ENCODE measurements around the gene ANKRD33B. TPM values are rescaled to one million over a fixed set of nuclear protein-coding genes. Genes with fewer than 3 reads are reported as not detected.

ANKRD33B gene
- total and polyA plus RNA-seq, 2 of the 13 experiments (the other 11 are each of a cell fraction or from before 2014, with no cell fraction given) = 0.02 TPM; not detected in 1

DNA sequence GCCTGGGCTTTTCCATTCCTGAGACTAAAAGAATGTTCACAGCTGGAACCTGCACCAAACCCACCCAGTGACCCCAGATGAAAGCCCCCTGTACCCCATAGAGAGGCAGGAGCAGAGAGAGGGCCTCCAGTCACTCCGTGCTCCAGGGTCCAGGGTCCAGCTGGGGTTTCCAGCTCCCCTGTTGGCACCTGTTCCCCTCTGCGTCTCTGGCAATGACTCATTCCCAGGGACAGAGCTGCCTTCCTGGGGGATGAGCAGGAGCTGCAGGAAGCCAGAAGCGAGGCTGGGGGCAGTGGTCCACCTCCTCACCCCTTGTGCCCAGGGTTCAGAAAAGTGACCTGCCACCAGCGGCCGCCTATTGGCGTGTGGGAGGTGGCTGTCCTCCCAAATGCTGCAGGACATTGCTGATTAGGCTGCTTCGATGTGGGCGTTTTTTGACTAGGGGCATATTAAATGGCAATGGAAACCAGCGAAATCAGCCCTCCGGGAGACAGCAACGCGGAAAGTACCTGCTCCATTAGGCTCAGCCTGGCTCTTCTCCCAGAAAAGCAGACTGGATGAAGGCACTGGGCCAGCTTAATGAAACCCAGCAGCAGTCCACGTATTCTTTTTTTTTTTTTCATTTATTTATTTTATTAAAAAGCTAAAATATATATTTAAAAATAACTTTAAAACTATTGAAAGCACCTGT lies 99.8 kb downstream of the ANKRD33B start (continued):
- TF ChIP-seq, protein P1, sequence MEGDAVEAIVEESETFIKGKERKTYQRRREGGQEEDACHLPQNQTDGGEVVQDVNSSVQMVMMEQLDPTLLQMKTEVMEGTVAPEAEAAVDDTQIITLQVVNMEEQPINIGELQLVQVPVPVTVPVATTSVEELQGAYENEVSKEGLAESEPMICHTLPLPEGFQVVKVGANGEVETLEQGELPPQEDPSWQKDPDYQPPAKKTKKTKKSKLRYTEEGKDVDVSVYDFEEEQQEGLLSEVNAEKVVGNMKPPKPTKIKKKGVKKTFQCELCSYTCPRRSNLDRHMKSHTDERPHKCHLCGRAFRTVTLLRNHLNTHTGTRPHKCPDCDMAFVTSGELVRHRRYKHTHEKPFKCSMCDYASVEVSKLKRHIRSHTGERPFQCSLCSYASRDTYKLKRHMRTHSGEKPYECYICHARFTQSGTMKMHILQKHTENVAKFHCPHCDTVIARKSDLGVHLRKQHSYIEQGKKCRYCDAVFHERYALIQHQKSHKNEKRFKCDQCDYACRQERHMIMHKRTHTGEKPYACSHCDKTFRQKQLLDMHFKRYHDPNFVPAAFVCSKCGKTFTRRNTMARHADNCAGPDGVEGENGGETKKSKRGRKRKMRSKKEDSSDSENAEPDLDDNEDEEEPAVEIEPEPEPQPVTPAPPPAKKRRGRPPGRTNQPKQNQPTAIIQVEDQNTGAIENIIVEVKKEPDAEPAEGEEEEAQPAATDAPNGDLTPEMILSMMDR (CRISPR knock-in tag; IDR thresholded peaks at IDR 0.05) = no peak; the same call in 1 of the 2 replicates
- TF ChIP-seq ZSCAN22 (CRISPR knock-in tag; IDR thresholded peaks at IDR 0.05) = no peak
- TF ChIP-seq ZNF124 (CRISPR knock-in tag; IDR thresholded peaks at IDR 0.05) = no peak
- TF ChIP-seq ZNF432 (CRISPR knock-in tag; IDR thresholded peaks at IDR 0.05; ENCODE audit: borderline replicate concordance) = no peak
- no peak for TF ChIP-seq ZMYM4 (CRISPR knock-in tag; IDR thresholded peaks at IDR 0.05)
- TF ChIP-seq ZNF782 (CRISPR knock-in tag; IDR thresholded peaks at IDR 0.05; ENCODE audit: borderline replicate concordance) = no peak
- no peak for TF ChIP-seq SP140L (CRISPR knock-in tag; IDR thresholded peaks at IDR 0.05; ENCODE audit: borderline replicate concordance)
- TF ChIP-seq, protein P2, sequence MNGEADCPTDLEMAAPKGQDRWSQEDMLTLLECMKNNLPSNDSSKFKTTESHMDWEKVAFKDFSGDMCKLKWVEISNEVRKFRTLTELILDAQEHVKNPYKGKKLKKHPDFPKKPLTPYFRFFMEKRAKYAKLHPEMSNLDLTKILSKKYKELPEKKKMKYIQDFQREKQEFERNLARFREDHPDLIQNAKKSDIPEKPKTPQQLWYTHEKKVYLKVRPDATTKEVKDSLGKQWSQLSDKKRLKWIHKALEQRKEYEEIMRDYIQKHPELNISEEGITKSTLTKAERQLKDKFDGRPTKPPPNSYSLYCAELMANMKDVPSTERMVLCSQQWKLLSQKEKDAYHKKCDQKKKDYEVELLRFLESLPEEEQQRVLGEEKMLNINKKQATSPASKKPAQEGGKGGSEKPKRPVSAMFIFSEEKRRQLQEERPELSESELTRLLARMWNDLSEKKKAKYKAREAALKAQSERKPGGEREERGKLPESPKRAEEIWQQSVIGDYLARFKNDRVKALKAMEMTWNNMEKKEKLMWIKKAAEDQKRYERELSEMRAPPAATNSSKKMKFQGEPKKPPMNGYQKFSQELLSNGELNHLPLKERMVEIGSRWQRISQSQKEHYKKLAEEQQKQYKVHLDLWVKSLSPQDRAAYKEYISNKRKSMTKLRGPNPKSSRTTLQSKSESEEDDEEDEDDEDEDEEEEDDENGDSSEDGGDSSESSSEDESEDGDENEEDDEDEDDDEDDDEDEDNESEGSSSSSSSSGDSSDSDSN (CRISPR knock-in tag; IDR thresholded peaks at IDR 0.05) = peak; percentile 38; the same call in 1 of the 2 replicates
- no peak for TF ChIP-seq RFX3 (CRISPR knock-in tag; IDR thresholded peaks at IDR 0.05)
- TF ChIP-seq, protein P3, sequence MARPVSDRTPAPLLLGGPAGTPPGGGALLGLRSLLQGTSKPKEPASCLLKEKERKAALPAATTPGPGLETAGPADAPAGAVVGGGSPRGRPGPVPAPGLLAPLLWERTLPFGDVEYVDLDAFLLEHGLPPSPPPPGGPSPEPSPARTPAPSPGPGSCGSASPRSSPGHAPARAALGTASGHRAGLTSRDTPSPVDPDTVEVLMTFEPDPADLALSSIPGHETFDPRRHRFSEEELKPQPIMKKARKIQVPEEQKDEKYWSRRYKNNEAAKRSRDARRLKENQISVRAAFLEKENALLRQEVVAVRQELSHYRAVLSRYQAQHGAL (CRISPR knock-in tag; IDR thresholded peaks at IDR 0.05; ENCODE audit: not compliant biosample characterization) = no peak
- no peak for TF ChIP-seq ZNF33A (CRISPR knock-in tag; IDR thresholded peaks at IDR 0.05; ENCODE audit: borderline replicate concordance)
- TF ChIP-seq, protein P4, sequence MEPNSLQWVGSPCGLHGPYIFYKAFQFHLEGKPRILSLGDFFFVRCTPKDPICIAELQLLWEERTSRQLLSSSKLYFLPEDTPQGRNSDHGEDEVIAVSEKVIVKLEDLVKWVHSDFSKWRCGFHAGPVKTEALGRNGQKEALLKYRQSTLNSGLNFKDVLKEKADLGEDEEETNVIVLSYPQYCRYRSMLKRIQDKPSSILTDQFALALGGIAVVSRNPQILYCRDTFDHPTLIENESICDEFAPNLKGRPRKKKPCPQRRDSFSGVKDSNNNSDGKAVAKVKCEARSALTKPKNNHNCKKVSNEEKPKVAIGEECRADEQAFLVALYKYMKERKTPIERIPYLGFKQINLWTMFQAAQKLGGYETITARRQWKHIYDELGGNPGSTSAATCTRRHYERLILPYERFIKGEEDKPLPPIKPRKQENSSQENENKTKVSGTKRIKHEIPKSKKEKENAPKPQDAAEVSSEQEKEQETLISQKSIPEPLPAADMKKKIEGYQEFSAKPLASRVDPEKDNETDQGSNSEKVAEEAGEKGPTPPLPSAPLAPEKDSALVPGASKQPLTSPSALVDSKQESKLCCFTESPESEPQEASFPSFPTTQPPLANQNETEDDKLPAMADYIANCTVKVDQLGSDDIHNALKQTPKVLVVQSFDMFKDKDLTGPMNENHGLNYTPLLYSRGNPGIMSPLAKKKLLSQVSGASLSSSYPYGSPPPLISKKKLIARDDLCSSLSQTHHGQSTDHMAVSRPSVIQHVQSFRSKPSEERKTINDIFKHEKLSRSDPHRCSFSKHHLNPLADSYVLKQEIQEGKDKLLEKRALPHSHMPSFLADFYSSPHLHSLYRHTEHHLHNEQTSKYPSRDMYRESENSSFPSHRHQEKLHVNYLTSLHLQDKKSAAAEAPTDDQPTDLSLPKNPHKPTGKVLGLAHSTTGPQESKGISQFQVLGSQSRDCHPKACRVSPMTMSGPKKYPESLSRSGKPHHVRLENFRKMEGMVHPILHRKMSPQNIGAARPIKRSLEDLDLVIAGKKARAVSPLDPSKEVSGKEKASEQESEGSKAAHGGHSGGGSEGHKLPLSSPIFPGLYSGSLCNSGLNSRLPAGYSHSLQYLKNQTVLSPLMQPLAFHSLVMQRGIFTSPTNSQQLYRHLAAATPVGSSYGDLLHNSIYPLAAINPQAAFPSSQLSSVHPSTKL (CRISPR knock-in tag; IDR thresholded peaks at IDR 0.05) = peak; percentile 26; the same call in 1 of the 2 replicates
- no peak for TF ChIP-seq LCORL (IDR thresholded peaks at IDR 0.05)
- TF ChIP-seq LCORL (CRISPR knock-in tag; IDR thresholded peaks at IDR 0.05) = 0 out of 2 replicates have a peak, but pooled peaks have one; percentile 21
- TF ChIP-seq NFIC (IDR thresholded peaks at IDR 0.05; ENCODE audit: low read length) = no peak
- TF ChIP-seq ZNF101 (CRISPR knock-in tag; IDR thresholded peaks at IDR 0.05; ENCODE audit: borderline replicate concordance, low read depth) = no peak
- peak; percentile 91 for TF ChIP-seq FOSL2 (CRISPR knock-in tag; IDR thresholded peaks at IDR 0.05)
- TF ChIP-seq, protein P5, sequence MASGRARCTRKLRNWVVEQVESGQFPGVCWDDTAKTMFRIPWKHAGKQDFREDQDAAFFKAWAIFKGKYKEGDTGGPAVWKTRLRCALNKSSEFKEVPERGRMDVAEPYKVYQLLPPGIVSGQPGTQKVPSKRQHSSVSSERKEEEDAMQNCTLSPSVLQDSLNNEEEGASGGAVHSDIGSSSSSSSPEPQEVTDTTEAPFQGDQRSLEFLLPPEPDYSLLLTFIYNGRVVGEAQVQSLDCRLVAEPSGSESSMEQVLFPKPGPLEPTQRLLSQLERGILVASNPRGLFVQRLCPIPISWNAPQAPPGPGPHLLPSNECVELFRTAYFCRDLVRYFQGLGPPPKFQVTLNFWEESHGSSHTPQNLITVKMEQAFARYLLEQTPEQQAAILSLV (CRISPR knock-in tag; IDR thresholded peaks at IDR 0.05; ENCODE audit: borderline replicate concordance) = no peak
- TF ChIP-seq ZNF3 (CRISPR knock-in tag; IDR thresholded peaks at IDR 0.05) = no peak
